Measurements from ENCODE around the gene THSD4. TPM values are rescaled to one million over a fixed set of nuclear protein-coding genes. Genes with fewer than 3 reads are reported as not detected.

The THSD4 gene
- total and polyA plus RNA-seq, 9 of the 15 experiments (the other 6 are each of a cell fraction or from before 2014, with no cell fraction given) = 0.04 TPM; not detected in 5

DNA sequence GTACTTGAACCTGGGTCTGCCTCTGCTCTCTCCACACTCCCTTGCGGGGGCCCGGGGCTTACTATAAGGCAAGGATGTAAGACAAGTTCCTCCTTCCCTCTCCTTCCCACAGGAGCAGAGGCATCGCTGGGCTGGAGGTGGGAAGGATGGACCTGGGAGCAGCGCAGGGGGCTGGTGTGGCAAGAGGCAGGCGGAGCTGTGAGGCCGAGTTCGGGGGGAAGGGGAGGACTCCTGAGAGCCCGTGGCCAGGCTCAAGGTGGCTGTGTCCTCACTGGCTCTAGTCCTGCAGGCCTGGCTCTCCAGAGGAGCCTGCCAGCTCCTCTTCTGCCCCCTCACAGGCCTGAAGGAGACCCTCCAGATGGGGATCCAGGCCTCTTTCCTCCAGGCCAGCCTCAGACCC is 694.1 kb downstream of the THSD4 start:
- POLR2A ChIA-PET = no interaction called here
- no peak for DNase-seq (ENCODE audit: extremely low read depth in 1 of 4, low spot score in 3 of 4)
- TF ChIP-seq, protein P1, sequence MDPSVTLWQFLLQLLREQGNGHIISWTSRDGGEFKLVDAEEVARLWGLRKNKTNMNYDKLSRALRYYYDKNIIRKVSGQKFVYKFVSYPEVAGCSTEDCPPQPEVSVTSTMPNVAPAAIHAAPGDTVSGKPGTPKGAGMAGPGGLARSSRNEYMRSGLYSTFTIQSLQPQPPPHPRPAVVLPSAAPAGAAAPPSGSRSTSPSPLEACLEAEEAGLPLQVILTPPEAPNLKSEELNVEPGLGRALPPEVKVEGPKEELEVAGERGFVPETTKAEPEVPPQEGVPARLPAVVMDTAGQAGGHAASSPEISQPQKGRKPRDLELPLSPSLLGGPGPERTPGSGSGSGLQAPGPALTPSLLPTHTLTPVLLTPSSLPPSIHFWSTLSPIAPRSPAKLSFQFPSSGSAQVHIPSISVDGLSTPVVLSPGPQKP (CRISPR knock-in tag; IDR thresholded peaks at IDR 0.05) = no peak
- TF ChIP-seq KAT2B (IDR thresholded peaks at IDR 0.05; ENCODE audit: low read depth, low read length) (no peak), TFAM (CRISPR knock-in tag; conservative IDR thresholded peaks at IDR 0.05) (no peak), KLF13 (tag; IDR thresholded peaks at IDR 0.05; ENCODE audit: borderline replicate concordance, low read depth) (no peak), BCL6 (CRISPR knock-in tag; IDR thresholded peaks at IDR 0.05) (no peak), FOSL1 (tag; conservative IDR thresholded peaks at IDR 0.05) (no peak), GABPA (tag; conservative IDR thresholded peaks at IDR 0.05; ENCODE audit: low read depth) (no peak), NCOR1 (IDR thresholded peaks at IDR 0.05) (no peak), NCOA6 (IDR thresholded peaks at IDR 0.05) (no peak)
- in situ Hi-C loops (cut with MboI) (loop anchor here (5.0 kb wide), 1 partner anchor 343 kb away; no protein-coding TSS in a partner anchor), intact Hi-C loops (cut with micrococcal nuclease) (loop anchor here (10.0 kb wide), 2 partner anchors 365 to 425 kb away; no protein-coding TSS in a partner anchor)
- H3K9ac ChIP-seq (ENCODE audit: insufficient read depth in 1 of 2, low read depth in 2 of 2, low read length in 2 of 2) = no peak overlapping the region
- WGBS (ENCODE audit: insufficient coverage, low coverage, missing lambda C conversion rate) = 1% methylated on average over 7 of the region's 8 CpGs
- no peak overlapping the region for H3K4me2 ChIP-seq (ENCODE audit: insufficient read depth, low read length)
- H3K79me2 ChIP-seq (ENCODE audit: control insufficient read depth, insufficient read depth, low read length) = no peaks in the 10 kb centered on the region
- H3K9me3 ChIP-seq (replicated peaks; ENCODE audit: control insufficient read depth, insufficient read depth, low read depth, low read length) = no peaks in the 10 kb centered on the region
- BruUV-seq (replicated peaks) = no TSS peak
- H2AFZ ChIP-seq (ENCODE audit: low read depth, low read length) = no peak overlapping the region
- no peaks in the 10 kb centered on the region for H3K9me1 ChIP-seq (ENCODE audit: control insufficient read depth, insufficient read depth, low read length)
- ATAC-seq = no peak
- peaks cover 35 to 63% of the 10 kb centered on the region in 2 experiments; a peak in 4 of 5 replicates for H3K27me3 ChIP-seq (ENCODE audit: control insufficient read depth in 2 of 2, insufficient read depth in 2 of 2, low read length in 2 of 2)
- FAIRE-seq = no peak
- H3K4me3 ChIP-seq = no peak overlapping the region
- peaks cover 0 to 6% of the 10 kb centered on the region in 2 experiments; a peak in 2 of 5 replicates for H3K4me1 ChIP-seq (replicated peaks in 1 of 2; ENCODE audit: control insufficient read depth in 2 of 2, insufficient read depth in 2 of 2, low read length in 2 of 2)
- H4K20me1 ChIP-seq (replicated peaks; ENCODE audit: control insufficient read depth, insufficient read depth, low read length) = peaks cover 5% of the 10 kb centered on the region
- CTCF ChIA-PET (ENCODE audit: low intra/inter-chr PET ratio) = no interaction called here
- H3K36me3 ChIP-seq (ENCODE audit: control insufficient read depth, insufficient read depth, low read length) = no peaks in the 10 kb centered on the region
- no peak overlapping the region for H3K27ac ChIP-seq (ENCODE audit: extremely low read depth, low read depth, low read length)
